ENCODE data around the gene PEX10. TPM values are rescaled to one million over a fixed set of nuclear protein-coding genes. Genes with fewer than 3 reads are reported as not detected.

PEX10 gene
- total and polyA plus RNA-seq, 2 of the 8 experiments (the other 6 are each of a cell fraction or from before 2014, with no cell fraction given) = 24.3 to 26.9 TPM

- TF ChIP-seq E2F6 (IDR thresholded peaks at IDR 0.05) = no peak
- no peak for TF ChIP-seq SAP30 (IDR thresholded peaks at IDR 0.05; ENCODE audit: insufficient read depth, insufficient replicate concordance, low read length)
- no peak for TF ChIP-seq CHD2 (IDR thresholded peaks at IDR 0.05; ENCODE audit: low read length)
- TF ChIP-seq RNF2 (IDR thresholded peaks at IDR 0.05; ENCODE audit: borderline replicate concordance, low read depth, low read length, missing control alignments, poor library complexity, severe bottlenecking) = no peak
- no peak for TF ChIP-seq CHD7 (IDR thresholded peaks at IDR 0.05; ENCODE audit: insufficient replicate concordance, low read length)
- TF ChIP-seq SP1 (IDR thresholded peaks at IDR 0.05; ENCODE audit: low read depth, low read length) = no peak
- no peak for TF ChIP-seq SUZ12 (IDR thresholded peaks at IDR 0.05; ENCODE audit: low read length)
- no peak for TF ChIP-seq POU5F1 (IDR thresholded peaks at IDR 0.05; ENCODE audit: low read depth, low read length)
- no peak for TF ChIP-seq ATF3 (IDR thresholded peaks at IDR 0.05; ENCODE audit: insufficient read depth, low read depth, low read length)
Measured at GRCh38 chr1:2439369-2439768, 27.0 kb upstream of the PEX10 start (continued).

Data from H1 (cell line).